Hepatocyte (in vitro differentiated cells): Measurements from ENCODE around the gene USE1. TPM values are rescaled to one million over a fixed set of nuclear protein-coding genes. Genes with fewer than 3 reads are reported as not detected.

ENCODE experiments used
- DNase-seq: peaks from one replicate; pipeline ENCODE4 v3.0.0-alpha.2; 2016; ENCODE audit warnings: low spot score
- H2AFZ ChIP-seq: fragments of 200-600 bp; sonication (generic); 2 replicates; pipeline ENCODE4 v1.6.0; 2016; ENCODE audit warnings: antibody characterized with exemption, mild to moderate bottlenecking
- H3K27ac ChIP-seq: fragments of 200-600 bp; sonication (generic); 2 replicates; pipeline ENCODE4 v1.5.1; 2016; ENCODE audit warnings: mild to moderate bottlenecking
- H3K27me3 ChIP-seq: fragments of 200-600 bp; sonication (generic); 2 replicates; pipeline ENCODE4 v1.6.1; 2016
- H3K36me3 ChIP-seq: fragments of 200-600 bp; sonication (generic); replicated peaks from 2 replicates; pipeline ENCODE4 v1.5.1; 2016; ENCODE audit warnings: low read depth; ENCODE audit not compliant: insufficient read depth
- H3K4me1 ChIP-seq: fragments of 200-600 bp; sonication (generic); 2 replicates; pipeline ENCODE4 v1.5.1; 2016; ENCODE audit warnings: mild to moderate bottlenecking, moderate library complexity; ENCODE audit not compliant: insufficient read depth
- H3K4me2 ChIP-seq: fragments of 200-600 bp; sonication (generic); 2 replicates; pipeline ENCODE4 v1.6.0; 2016
- H3K4me3 ChIP-seq: fragments of 200-600 bp; sonication (generic); 2 replicates; pipeline ENCODE4 v1.5.1; 2016; ENCODE audit warnings: mild to moderate bottlenecking
- H3K79me2 ChIP-seq: fragments of 200-600 bp; sonication (generic); 2 replicates; pipeline ENCODE4 v1.6.0; 2017; ENCODE audit warnings: mild to moderate bottlenecking
- H3K9me2 ChIP-seq: fragments of 200-600 bp; sonication (generic); replicated peaks from 2 replicates; pipeline ENCODE4 v1.6.0; 2017; ENCODE audit warnings: mild to moderate bottlenecking; ENCODE audit not compliant: insufficient read depth
- H3K9me3 ChIP-seq: fragments of 200-600 bp; sonication (generic); 2 replicates; pipeline ENCODE4 v1.5.1; 2016; ENCODE audit warnings: low read depth, mild to moderate bottlenecking
- H4K20me1 ChIP-seq: fragments of 200-600 bp; sonication (generic); 2 replicates; pipeline ENCODE4 v1.6.0; 2016; ENCODE audit warnings: mild to moderate bottlenecking; ENCODE audit not compliant: insufficient read depth, poor library complexity, severe bottlenecking
- CTCF ChIP-seq: fragments of 200-600 bp; sonication (generic); IDR thresholded peaks from 2 replicates; pipeline ENCODE4 v1.5.1; 2016; ENCODE audit warnings: antibody characterized with exemption, mild to moderate bottlenecking; ENCODE audit not compliant: poor library complexity
- EZH2 ChIP-seq: fragments of 200-600 bp; sonication (generic); IDR thresholded peaks from 2 replicates; pipeline ENCODE4 v1.6.1; 2016; ENCODE audit warnings: antibody characterized with exemption, mild to moderate bottlenecking, borderline replicate concordance
- EZH2phosphoT487 ChIP-seq: fragments of 200-600 bp; sonication (generic); IDR thresholded peaks from one replicate; pipeline ENCODE4 v1.6.1; 2018; ENCODE audit warnings: antibody characterized with exemption, mild to moderate bottlenecking, low read depth, moderate library complexity; ENCODE audit not compliant: unreplicated experiment, severe bottlenecking
- WGBS: methylation state at CpG from one replicate; pipeline ENCODE4 v1.1.6; 2016; ENCODE audit warnings: low lambda C conversion rate; ENCODE audit errors: missing lambda C conversion rate; 5-methylcytosine and 5-hydroxymethylcytosine counted together
- polyA plus RNA-seq: library from polyadenylated mRNA; unstranded; fragments of >200 nt; fragmentation: Nextera tagmentation; extraction: Ambion mirVana; gene quantifications from 2 replicates; pipeline ENCODE4 v1.2.1, GENCODE V29; 2016
- total RNA-seq: library from RNA; depleted of rRNA; stranded (reverse); fragments of >200 nt; gene quantifications from 2 replicates; pipeline ENCODE4 v1.2.3, GENCODE V29; 2014

The USE1 gene
- total and polyA plus RNA-seq, 2 experiments from 2014 or later: 26.9 to 46.7 TPM

DNA sequence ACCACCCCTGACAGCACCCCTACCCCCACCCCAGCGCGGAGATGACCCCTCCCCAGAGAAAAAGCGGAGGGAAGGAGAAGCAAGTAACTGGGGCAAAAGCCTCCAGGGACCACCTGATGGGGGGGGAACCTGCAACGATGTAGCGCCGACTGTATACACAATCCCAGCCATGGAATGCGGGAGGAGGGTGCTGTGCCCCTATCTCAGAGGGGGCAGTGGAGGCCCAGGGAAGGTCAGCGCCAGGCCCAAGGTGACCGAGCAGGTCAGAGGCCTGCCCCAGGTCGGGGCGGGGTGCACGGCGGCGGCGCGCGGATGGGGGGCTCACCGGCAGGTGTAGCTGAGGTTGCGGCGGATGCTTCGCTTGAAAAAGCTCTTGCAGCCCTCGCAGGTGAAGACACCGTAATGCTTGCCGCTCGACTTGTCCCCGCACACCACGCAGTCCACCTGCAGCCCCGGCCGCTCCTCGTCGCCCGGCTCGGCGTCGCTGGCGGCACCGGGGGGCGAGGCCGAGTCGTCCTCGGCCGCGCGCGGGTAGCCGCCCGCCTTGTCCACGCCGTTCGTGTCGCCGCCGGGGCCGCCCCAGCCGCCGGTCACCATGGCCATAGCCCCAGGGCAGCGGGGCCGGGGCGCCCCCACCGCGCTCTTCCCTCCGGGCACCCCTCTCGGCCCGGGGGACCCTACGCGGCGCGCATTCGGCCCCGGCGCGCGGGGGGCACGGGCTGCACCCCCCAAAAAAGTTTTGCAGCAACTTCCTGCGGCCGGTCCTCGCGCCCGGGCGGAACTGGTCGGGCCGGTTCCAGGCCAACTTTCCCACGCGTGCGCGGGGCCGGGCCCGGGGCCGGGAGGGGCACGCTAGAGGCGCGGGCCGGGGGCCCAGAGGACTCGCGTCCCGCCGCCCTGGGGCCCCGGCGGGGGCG is 29.7 kb downstream of the USE1 start:
- H3K4me3 ChIP-seq: peak overlapping the region; percentile 95
- H3K27me3 ChIP-seq: no peaks in the 10 kb centered on the region
- H3K27ac ChIP-seq: peak overlapping the region; percentile 86
- peaks cover 48% of the 10 kb centered on the region for H3K79me2 ChIP-seq
- H3K4me1 ChIP-seq: peaks cover 62% of the 10 kb centered on the region
- H3K9me2 ChIP-seq: no peaks in the 10 kb centered on the region
- H3K9me3 ChIP-seq: no peaks in the 10 kb centered on the region
- H3K36me3 ChIP-seq: no peaks in the 10 kb centered on the region
- H3K4me2 ChIP-seq: peak overlapping the region; percentile 98
- peak; percentile 75 for DNase-seq
- peaks cover 31% of the 10 kb centered on the region for H4K20me1 ChIP-seq
- TF ChIP-seq EZH2phosphoT487 (no peak), EZH2 (no peak), CTCF (no peak)
- 2% methylated on average over 72 of the region's 100 CpGs for WGBS
- H2AFZ ChIP-seq: no peak overlapping the region

GRCh38 chr19:17245535-17245984 is 30.4 kb downstream of the USE1 start, which contains the start of gene NR2F6:
Gene NR2F6 (minus strand): TSS chr19:17245919. CDS start chr19:17245220, 699 bp downstream.
- peaks cover 47% of the 10 kb centered on the region for H3K79me2 ChIP-seq
- peak within 1 kb of the TSS; percentile 98 for H3K4me2 ChIP-seq
- peak within 1 kb of the TSS; percentile 95 for H3K27ac ChIP-seq
- DNase-seq: no peak
- H3K9me3 ChIP-seq: no peaks in the 10 kb centered on the region
- no peaks in the 10 kb centered on the region for H3K9me2 ChIP-seq
- TF ChIP-seq EZH2phosphoT487: no peak
- no peak for TF ChIP-seq EZH2
- peak within 1 kb of the TSS; percentile 95 for H3K4me3 ChIP-seq
- H3K27me3 ChIP-seq: no peaks in the 10 kb centered on the region
- WGBS: no CpG with 5 or more reads among the region's 72 CpGs
- peaks cover 31% of the 10 kb centered on the region for H4K20me1 ChIP-seq
- no peaks in the 10 kb centered on the region for H3K36me3 ChIP-seq
- H2AFZ ChIP-seq: peak within 1 kb of the TSS; percentile 21
- peaks cover 57% of the 10 kb centered on the region for H3K4me1 ChIP-seq

DNA sequence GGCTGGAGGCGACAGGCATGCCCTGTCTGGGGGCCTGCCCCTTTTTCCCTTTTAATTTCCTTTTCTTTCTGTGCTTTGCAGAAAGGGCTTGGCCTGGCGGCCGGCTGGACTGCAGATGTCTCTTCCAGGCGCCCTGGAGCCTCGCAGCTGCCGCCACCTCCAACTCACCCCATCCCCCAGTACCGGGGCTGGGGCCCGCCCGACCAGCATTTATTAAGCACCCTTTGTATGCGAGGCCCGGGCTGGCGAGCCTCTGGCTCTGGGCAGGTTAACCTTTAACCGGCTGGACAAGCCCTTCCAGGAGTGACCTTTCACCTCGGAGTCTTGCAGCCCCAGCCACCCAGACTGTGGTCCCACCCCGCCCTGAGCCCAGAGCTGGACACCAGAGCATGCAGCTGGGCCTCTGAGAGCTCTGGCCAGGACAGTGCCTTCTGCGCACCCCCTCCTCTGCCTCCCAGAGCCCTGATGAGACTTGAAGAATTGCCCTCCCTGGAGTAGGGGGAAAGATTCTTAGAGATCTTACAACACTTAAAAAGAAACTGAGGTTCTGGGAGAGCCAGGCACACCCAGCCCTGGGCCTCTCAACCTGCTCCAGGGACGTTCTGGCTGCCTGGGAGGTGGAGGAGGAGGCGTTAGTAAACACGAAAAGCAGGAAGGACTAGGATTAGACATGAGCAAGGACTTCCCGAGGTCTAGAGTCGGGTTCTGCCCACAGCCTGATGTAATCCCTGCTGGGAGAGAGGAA is 31.7 kb downstream of the USE1 start:
- peaks cover 44% of the 10 kb centered on the region for H3K4me1 ChIP-seq

More for the DNA sequence above, 31.7 kb downstream of the USE1 start:
- Histone ChIP-seq H3K36me3 (no peaks in the 10 kb centered on the region), H3K27me3 (no peaks in the 10 kb centered on the region), H3K9me2 (no peaks in the 10 kb centered on the region), H3K27ac (peak overlapping the region; percentile 95), H3K4me3 (peak overlapping the region; percentile 16), H3K4me2 (peak overlapping the region; percentile 90), H4K20me1 (peaks cover 19% of the 10 kb centered on the region), H3K79me2 (peaks cover 34% of the 10 kb centered on the region), H2AFZ (peak overlapping the region; percentile 21), H3K9me3 (no peaks in the 10 kb centered on the region)
- TF ChIP-seq CTCF: no peak
- no peak for TF ChIP-seq EZH2
- TF ChIP-seq EZH2phosphoT487: no peak
- 16% methylated on average over 21 of the region's 21 CpGs for WGBS
- peak; percentile 77 for DNase-seq
